HL-60 (cell line): ENCODE results near the gene DYNLRB1.

Source experiments
- DNase-seq, 2 experiments: peaks; one replicate each; pipeline ENCODE4 v3.0.0-alpha.2; 2010 to 2020; ENCODE audit warnings: low read depth in 1 of 2, low spot score in 1 of 2
- H3K27ac ChIP-seq: fragments of 250-450 bp; sonication (Bioruptor Pico); replicated peaks from 2 replicates; pipeline ENCODE4 v1.5.1; 2020; ENCODE audit warnings: mild to moderate bottlenecking, moderate library complexity
- H3K27me3 ChIP-seq: fragments of 250-450 bp; sonication (Bioruptor Pico); 2 replicates; pipeline ENCODE4 v1.5.1; 2021; ENCODE audit warnings: mild to moderate bottlenecking, moderate library complexity; ENCODE audit not compliant: insufficient read depth, poor library complexity, severe bottlenecking
- H3K4me3 ChIP-seq: replicated peaks from 2 replicates; pipeline ENCODE4 v1.5.1; 2011; ENCODE audit warnings: mild to moderate bottlenecking, control low read depth, low read length; ENCODE audit not compliant: insufficient read depth
- GABPA ChIP-seq: IDR thresholded peaks from 2 replicates; pipeline ENCODE4 v1.6.1; 2012; ENCODE audit warnings: low read depth
- POLR2AphosphoS5 ChIP-seq: IDR thresholded peaks from 2 replicates; pipeline ENCODE4 v1.6.1; 2012; ENCODE audit warnings: low read depth
- SPI1 ChIP-seq: IDR thresholded peaks from 2 replicates; pipeline ENCODE4 v1.6.1; 2012; ENCODE audit warnings: low read depth, mild to moderate bottlenecking, borderline replicate concordance
- TF ChIP-seq, protein P1 (sequence below): IDR thresholded peaks from 2 replicates; pipeline ENCODE4 v1.6.1; 2012; ENCODE audit warnings: low read depth; ENCODE audit not compliant: insufficient replicate concordance
- TF ChIP-seq, protein P2 (sequence below): IDR thresholded peaks from one replicate; pipeline ENCODE4 v1.5.1; 2011; ENCODE audit warnings: low read length, control low read depth, inconsistent platforms; ENCODE audit not compliant: insufficient read depth

Gene DYNLRB1

DNA sequence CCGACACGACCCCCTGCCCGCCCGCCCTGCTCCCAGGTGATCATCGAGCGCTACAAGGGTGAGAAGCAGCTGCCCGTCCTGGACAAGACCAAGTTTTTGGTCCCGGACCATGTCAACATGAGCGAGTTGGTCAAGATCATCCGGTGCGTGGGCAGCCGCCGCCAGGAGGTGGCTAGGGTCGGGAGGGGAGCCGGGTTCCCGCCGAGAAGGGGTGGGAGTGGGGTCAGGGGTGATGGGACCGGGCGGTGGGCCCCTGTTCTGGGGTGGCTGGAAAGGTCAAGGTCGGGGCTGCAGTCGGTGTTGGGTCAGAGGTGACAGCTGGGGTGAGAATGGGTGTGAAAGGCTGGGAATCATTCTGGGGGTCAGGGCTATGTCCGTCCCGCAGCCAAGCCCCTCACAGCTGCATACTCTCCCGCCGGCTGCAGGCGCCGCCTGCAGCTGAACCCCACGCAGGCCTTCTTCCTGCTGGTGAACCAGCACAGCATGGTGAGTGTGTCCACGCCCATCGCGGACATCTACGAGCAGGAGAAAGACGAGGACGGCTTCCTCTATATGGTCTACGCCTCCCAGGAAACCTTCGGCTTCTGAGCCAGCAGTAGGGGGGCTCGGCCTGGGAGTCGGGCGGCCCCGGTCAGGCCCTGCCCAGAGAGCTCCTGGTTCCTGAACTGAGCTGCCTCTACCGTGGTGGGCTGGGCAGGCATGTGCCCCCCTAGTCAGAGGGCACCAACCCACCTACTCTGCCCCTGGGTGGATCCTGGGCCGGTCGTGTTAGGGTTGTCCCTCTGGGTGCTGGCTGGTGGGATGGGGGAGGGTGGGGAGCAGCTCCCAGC, 43.3 kb downstream of the DYNLRB1 start:
- no peaks in the 10 kb centered on the region for H3K27me3 ChIP-seq
- TF ChIP-seq, protein P1, sequence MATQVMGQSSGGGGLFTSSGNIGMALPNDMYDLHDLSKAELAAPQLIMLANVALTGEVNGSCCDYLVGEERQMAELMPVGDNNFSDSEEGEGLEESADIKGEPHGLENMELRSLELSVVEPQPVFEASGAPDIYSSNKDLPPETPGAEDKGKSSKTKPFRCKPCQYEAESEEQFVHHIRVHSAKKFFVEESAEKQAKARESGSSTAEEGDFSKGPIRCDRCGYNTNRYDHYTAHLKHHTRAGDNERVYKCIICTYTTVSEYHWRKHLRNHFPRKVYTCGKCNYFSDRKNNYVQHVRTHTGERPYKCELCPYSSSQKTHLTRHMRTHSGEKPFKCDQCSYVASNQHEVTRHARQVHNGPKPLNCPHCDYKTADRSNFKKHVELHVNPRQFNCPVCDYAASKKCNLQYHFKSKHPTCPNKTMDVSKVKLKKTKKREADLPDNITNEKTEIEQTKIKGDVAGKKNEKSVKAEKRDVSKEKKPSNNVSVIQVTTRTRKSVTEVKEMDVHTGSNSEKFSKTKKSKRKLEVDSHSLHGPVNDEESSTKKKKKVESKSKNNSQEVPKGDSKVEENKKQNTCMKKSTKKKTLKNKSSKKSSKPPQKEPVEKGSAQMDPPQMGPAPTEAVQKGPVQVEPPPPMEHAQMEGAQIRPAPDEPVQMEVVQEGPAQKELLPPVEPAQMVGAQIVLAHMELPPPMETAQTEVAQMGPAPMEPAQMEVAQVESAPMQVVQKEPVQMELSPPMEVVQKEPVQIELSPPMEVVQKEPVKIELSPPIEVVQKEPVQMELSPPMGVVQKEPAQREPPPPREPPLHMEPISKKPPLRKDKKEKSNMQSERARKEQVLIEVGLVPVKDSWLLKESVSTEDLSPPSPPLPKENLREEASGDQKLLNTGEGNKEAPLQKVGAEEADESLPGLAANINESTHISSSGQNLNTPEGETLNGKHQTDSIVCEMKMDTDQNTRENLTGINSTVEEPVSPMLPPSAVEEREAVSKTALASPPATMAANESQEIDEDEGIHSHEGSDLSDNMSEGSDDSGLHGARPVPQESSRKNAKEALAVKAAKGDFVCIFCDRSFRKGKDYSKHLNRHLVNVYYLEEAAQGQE = no peak
- TF ChIP-seq GABPA (no peak), POLR2AphosphoS5 (no peak), SPI1 (no peak)
- TF ChIP-seq, protein P2, sequence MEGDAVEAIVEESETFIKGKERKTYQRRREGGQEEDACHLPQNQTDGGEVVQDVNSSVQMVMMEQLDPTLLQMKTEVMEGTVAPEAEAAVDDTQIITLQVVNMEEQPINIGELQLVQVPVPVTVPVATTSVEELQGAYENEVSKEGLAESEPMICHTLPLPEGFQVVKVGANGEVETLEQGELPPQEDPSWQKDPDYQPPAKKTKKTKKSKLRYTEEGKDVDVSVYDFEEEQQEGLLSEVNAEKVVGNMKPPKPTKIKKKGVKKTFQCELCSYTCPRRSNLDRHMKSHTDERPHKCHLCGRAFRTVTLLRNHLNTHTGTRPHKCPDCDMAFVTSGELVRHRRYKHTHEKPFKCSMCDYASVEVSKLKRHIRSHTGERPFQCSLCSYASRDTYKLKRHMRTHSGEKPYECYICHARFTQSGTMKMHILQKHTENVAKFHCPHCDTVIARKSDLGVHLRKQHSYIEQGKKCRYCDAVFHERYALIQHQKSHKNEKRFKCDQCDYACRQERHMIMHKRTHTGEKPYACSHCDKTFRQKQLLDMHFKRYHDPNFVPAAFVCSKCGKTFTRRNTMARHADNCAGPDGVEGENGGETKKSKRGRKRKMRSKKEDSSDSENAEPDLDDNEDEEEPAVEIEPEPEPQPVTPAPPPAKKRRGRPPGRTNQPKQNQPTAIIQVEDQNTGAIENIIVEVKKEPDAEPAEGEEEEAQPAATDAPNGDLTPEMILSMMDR = no peak
- no peak for DNase-seq
- no peak overlapping the region for H3K4me3 ChIP-seq
- no peak overlapping the region for H3K27ac ChIP-seq

DNA sequence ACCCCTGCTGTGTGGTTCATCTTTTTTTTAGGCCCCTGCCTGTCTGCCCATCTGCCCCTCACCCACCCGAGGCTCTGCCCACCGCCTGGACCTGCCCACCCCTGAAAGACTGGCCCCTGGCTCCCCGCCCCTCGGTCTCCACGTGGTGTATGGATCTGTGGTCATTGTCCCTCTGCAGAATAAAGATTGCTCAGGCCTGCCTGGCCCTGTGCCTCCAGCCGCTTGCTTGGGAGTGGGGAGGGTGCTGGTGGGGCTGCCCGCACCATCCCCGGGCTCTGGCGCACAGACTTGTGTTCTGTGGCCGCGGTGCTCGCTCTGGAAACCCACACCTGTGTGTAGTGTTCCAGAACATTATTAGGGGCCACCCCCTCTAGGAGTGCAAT, 43.9 kb downstream of the DYNLRB1 start:
- TF ChIP-seq GABPA (no peak), POLR2AphosphoS5 (no peak), SPI1 (no peak)
- TF ChIP-seq, protein P1 = no peak
- TF ChIP-seq, protein P2 = no peak
- Histone ChIP-seq H3K27ac (no peak overlapping the region), H3K4me3 (no peak overlapping the region), H3K27me3 (no peaks in the 10 kb centered on the region)
- no peak for DNase-seq

DNA sequence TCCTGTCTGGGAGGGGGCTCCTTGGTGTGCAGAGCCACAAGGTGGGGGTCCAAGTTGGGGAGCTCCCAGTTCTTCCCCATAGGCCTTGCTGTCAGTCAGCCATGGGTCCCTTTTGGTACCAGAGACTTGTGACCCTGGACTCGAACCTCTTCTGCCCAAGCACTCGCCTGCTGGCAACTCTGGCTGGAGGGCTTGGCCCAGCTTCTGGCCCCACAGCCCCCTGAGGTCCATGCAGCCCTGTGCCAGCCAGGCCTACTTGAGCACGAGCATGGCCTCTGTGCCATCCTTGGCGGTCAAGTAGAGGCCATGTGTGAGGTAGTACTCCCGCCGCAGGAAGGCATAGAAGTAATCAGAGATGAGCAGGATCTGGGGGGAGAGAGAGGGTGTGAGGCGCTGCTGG, 44.4 kb downstream of the DYNLRB1 start:
- Histone ChIP-seq H3K27me3 (no peaks in the 10 kb centered on the region), H3K4me3 (no peak overlapping the region), H3K27ac (no peak overlapping the region)
- no peak for DNase-seq
- no peak for TF ChIP-seq POLR2AphosphoS5
- TF ChIP-seq GABPA = no peak
- TF ChIP-seq, protein P1 = no peak
- TF ChIP-seq, protein P2 = no peak
- TF ChIP-seq SPI1 = no peak
